Nephron (organoid): Measurements from ENCODE around the gene GALNT2.

Source experiments
- H3K27ac Mint-ChIP-seq, 3 experiments: 2 replicates each; pipeline ENCODE4 v1.8.0; 2020; ENCODE audit warnings: mixed read lengths in 3 of 3, mild to moderate bottlenecking in 2 of 3, moderate library complexity in 1 of 3
- H3K27me3 Mint-ChIP-seq: 2 replicates; pipeline ENCODE4 v1.8.0; 2021; ENCODE audit warnings: low read depth, mild to moderate bottlenecking, moderate library complexity, mixed read lengths
- H3K36me3 Mint-ChIP-seq: 2 replicates; pipeline ENCODE4 v1.8.0; 2020; ENCODE audit warnings: low read depth, mixed read lengths
- H3K4me1 Mint-ChIP-seq: 2 replicates; pipeline ENCODE4 v1.8.0; 2020; ENCODE audit warnings: mixed read lengths
- H3K4me3 Mint-ChIP-seq, 3 experiments: 2 replicates each; pipeline ENCODE4 v1.8.0; 2020; ENCODE audit warnings: mild to moderate bottlenecking in 3 of 3, mixed read lengths in 3 of 3, moderate library complexity in 2 of 3
- H3K9me3 Mint-ChIP-seq: 2 replicates; pipeline ENCODE4 v1.8.0; 2020; ENCODE audit warnings: mixed read lengths
- TF ChIP-seq, protein P1 (sequence below), 3 experiments: fragments of 200-600 bp; sonication (generic); IDR thresholded peaks; one replicate each; pipeline ENCODE4 v1.5.0; 2021; ENCODE audit warnings: antibody characterized with exemption in 3 of 3; ENCODE audit not compliant: unreplicated experiment in 3 of 3

Gene GALNT2

GRCh38 chr1:230068952-230069684 is 2.1 kb downstream of the GALNT2 start:
- Mint-ChIP-seq H3K27ac (peak overlapping the region; percentile 61 to 94 (median 63)), H3K4me3 (peak overlapping the region; percentile 86 to 96 (median 94)), H3K9me3 (peaks cover 7% of the 10 kb centered on the region), H3K36me3 (no peaks in the 10 kb centered on the region), H3K27me3 (peaks cover 4% of the 10 kb centered on the region), H3K4me1 (peaks cover 53% of the 10 kb centered on the region)
- TF ChIP-seq, protein P1, sequence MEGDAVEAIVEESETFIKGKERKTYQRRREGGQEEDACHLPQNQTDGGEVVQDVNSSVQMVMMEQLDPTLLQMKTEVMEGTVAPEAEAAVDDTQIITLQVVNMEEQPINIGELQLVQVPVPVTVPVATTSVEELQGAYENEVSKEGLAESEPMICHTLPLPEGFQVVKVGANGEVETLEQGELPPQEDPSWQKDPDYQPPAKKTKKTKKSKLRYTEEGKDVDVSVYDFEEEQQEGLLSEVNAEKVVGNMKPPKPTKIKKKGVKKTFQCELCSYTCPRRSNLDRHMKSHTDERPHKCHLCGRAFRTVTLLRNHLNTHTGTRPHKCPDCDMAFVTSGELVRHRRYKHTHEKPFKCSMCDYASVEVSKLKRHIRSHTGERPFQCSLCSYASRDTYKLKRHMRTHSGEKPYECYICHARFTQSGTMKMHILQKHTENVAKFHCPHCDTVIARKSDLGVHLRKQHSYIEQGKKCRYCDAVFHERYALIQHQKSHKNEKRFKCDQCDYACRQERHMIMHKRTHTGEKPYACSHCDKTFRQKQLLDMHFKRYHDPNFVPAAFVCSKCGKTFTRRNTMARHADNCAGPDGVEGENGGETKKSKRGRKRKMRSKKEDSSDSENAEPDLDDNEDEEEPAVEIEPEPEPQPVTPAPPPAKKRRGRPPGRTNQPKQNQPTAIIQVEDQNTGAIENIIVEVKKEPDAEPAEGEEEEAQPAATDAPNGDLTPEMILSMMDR (IDR thresholded peaks at IDR 0.05; ENCODE audit: unreplicated experiment in 3 of 3) = no peak

DNA sequence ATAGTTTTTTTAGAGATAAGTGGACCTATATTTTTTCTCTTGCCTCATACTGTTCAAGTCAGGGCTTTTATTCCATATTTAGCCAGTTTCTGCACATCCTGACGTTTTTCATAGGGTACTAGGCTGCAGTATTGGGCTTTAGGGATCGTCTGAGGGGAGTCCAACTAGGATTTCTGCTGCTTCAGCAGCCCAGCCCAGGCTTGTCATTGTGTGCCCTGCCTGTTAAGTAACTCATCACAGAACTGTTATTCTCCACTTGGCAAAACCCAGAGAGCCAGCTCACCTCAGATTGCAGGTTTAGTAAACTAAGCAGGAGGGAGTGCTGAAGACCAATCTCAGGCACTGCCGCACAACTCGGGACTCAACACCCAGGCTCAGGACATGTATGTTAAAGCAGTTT is 2.8 kb downstream of the GALNT2 start:
- Mint-ChIP-seq H3K4me1 (peaks cover 53% of the 10 kb centered on the region), H3K36me3 (no peaks in the 10 kb centered on the region), H3K9me3 (peaks cover 4% of the 10 kb centered on the region), H3K4me3 (peak overlapping the region; percentile 86 to 96 (median 94)), H3K27ac (peak overlapping the region in 1 of 3 experiments; percentile 65), H3K27me3 (peaks cover 4% of the 10 kb centered on the region)
- TF ChIP-seq, protein P1 (IDR thresholded peaks at IDR 0.05; ENCODE audit: unreplicated experiment in 3 of 3) = no peak

GRCh38 chr1:230070321-230071208 is 3.5 kb downstream of the GALNT2 start:
- no peak overlapping the region for H3K27ac Mint-ChIP-seq
- peaks cover 4% of the 10 kb centered on the region for H3K27me3 Mint-ChIP-seq
- H3K9me3 Mint-ChIP-seq = no peaks in the 10 kb centered on the region
- H3K36me3 Mint-ChIP-seq = no peaks in the 10 kb centered on the region
- H3K4me1 Mint-ChIP-seq = peaks cover 57% of the 10 kb centered on the region
- H3K4me3 Mint-ChIP-seq = peak overlapping the region; percentile 53 to 94 (median 86)
- TF ChIP-seq, protein P1 (IDR thresholded peaks at IDR 0.05; ENCODE audit: unreplicated experiment in 3 of 3) = no peak

DNA sequence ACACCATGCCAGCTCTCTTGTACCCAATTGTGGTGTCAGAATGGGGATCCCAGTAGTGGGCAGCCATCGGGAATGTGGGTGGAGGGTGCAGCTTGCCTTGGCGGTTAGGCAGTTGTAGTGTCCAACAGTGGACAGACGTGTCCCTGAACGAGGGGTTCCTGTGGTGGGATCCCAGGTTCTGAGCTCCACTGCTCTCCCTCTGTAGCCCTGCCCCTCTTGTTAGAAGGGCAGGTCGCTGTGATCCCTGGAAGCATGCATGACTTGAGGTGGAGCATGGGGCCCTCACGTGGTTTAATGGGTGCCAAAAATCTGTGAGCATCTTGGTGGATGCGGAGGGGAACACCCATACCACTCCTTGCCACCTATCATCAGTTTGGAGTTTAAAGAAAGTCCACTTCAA is 4.3 kb downstream of the GALNT2 start:
- TF ChIP-seq, protein P1 (IDR thresholded peaks at IDR 0.05; ENCODE audit: unreplicated experiment in 3 of 3) = no peak
- Mint-ChIP-seq H3K9me3 (no peaks in the 10 kb centered on the region), H3K4me1 (peaks cover 56% of the 10 kb centered on the region), H3K36me3 (peaks cover 3% of the 10 kb centered on the region), H3K27ac (no peak overlapping the region), H3K4me3 (peak overlapping the region; percentile 8 to 35 (median 21)), H3K27me3 (peaks cover 4% of the 10 kb centered on the region)

DNA sequence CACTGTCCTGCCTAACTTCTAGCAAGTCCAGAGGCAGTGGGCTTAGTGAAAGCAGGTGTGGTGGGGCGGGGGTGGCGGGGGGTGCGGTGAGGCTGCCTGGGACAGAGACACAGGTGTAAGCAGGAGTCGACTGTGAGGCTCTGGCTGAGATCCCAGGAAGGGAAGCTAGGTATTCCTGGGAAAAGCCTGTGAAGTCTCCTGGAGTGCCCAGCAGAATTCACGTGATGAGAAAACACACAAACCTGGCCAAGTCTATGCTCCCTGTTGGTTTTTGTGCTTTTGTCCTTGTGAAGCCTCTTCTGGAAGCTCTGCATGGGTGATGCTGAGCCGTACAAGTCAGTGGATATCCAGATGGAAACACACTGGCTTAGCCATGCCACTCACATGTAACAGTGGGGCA is 5.3 kb downstream of the GALNT2 start:
- Mint-ChIP-seq H3K27me3 (peaks cover 4% of the 10 kb centered on the region), H3K9me3 (no peaks in the 10 kb centered on the region), H3K4me3 (no peak overlapping the region), H3K4me1 (peaks cover 54% of the 10 kb centered on the region), H3K36me3 (peaks cover 12% of the 10 kb centered on the region), H3K27ac (no peak overlapping the region)
- TF ChIP-seq, protein P1 (IDR thresholded peaks at IDR 0.05; ENCODE audit: unreplicated experiment in 3 of 3) = no peak
